Coronary artery (tissue), 2 donors: ENCODE results near the gene CLDN3.

Source experiments
- DNase-seq: peaks from one replicate; pipeline ENCODE4 v3.0.0-alpha.2; 2017; ENCODE audit warnings: low spot score
- H3K27ac ChIP-seq, 2 donors: fragments of 200-600 bp; sonication (generic); one replicate each; pipeline ENCODE4 v1.5.1; 2016 to 2019
- H3K4me3 ChIP-seq: fragments of 200-600 bp; sonication (generic); 2 replicates; pipeline ENCODE4 v1.5.1; 2016; ENCODE audit warnings: mild to moderate bottlenecking, moderate library complexity
- CTCF ChIP-seq: fragments of 200-600 bp; sonication (generic); IDR thresholded peaks from one replicate; pipeline ENCODE4 v1.5.1; 2019; ENCODE audit warnings: antibody characterized with exemption

CLDN3 gene

DNA sequence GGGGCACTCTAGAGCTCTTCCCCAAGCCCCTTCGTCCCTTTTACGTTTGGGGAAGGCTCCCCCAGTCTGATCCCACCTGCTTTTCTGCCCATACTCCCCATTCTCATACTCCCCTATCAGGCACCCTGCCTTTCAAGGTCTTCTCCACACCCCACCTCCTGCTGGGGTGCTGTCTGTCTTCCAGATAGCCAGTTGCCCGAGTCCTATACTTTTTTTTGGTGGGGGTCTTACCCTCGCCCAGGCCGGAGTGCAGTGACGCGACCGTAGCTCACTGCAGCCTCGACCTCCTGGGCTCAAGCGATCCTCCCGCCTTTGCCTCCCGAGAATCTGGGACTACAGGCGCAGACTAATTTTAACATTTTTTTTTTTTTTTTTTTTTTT, 30.7 kb downstream of the CLDN3 start:
- no peak for TF ChIP-seq CTCF
- DNase-seq, result no peak
- H3K4me3 ChIP-seq, result peak overlapping the region; percentile 99
- peak overlapping the region; percentile 72 to 91 for H3K27ac ChIP-seq

GRCh38 chr7:73738612-73739386, 31.3 kb downstream of the CLDN3 start, which contains the start of gene ABHD11:
ABHD11 (minus strand) TSS chr7:73738802; CDS start chr7:73738770, 32 bp downstream.
- DNase-seq, result peak; percentile 98
- Histone ChIP-seq H3K27ac (peak within 1 kb of the TSS; percentile 72 to 91), H3K4me3 (peak within 1 kb of the TSS; percentile 99)
- TF ChIP-seq CTCF, result no peak

DNA sequence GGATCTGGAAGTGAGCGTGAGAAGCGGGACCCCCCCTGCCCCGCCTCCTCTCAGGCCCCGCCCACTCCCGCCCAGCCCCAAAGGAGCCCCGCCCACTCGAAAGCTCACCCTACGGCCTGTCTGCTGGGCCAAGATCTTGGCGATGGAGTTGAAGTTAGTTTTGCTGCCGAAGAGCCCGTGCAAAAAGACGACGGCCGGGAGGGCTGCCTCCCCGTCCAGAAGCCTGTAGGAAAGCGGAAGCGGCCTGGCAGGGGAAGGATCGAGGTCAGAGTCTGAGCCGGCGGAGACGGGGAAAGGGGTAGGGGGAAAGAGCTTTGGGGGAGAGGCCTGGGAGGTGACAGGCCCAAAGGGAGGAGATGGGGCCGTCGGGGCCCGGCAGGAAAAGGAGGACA, 31.9 kb downstream of the CLDN3 start:
- no peak for DNase-seq
- peak overlapping the region; percentile 99 for H3K4me3 ChIP-seq
- peak overlapping the region; percentile 72 to 91 for H3K27ac ChIP-seq
- no peak for TF ChIP-seq CTCF

DNA sequence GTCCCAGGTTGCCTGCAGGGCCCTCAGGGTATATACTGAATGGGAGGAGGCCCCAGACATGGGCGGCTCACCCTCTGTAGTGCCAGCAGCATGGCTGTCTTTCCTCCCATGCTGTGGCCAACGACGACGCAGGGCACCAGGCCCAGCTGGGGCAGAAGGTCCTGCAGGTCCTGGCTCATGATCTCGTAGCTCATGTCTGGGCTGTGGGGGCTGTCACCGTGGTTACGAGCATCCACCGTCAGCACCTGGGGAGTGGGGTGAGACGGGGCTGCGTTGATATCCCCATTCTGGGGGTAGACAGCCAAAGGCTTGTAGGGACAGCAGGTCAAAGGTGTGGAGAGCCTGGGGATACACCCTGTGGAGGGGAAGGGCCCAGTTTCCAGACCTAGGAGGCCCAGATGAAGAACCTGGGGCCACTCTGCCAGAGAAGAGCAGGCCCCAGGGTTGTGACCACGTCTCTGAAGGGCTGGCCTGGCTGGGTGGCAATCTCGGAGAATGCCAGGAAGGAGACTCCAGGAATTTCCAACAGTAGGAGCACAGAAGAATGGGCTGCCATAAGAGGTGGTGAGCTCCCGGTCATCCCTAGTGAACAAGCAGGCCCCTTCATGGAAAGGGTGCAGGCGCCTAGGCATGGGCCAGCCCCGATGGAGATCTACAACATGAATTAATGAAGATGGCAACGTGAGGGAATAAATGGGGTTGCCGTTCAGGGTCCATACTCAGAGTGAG, 32.4 kb downstream of the CLDN3 start:
- no peak for TF ChIP-seq CTCF
- no peak for DNase-seq
- peak overlapping the region in 1 of 2 donors; percentile 91 for H3K27ac ChIP-seq
- peak overlapping the region; percentile 99 for H3K4me3 ChIP-seq

DNA sequence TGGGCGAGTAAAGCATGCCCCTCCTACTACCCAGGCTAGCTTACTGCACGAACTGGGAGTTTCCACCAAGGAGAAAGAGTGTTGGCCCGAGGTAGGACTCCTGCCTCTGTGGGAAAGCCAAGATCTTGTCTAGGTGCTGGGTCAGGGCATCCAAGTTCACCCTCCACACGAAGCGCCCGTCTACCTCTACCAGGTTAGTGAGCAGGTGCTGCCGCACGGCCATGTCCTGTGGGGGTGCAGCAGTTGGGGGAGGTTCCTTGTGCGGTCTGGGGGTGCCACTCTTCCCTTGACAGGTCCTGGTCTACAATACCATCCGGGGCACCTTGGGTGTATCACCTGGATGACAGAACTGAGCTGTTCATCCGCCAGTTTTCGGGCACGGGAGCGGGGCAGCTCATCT, 33.2 kb downstream of the CLDN3 start:
- TF ChIP-seq CTCF, result no peak
- H3K4me3 ChIP-seq, result no peak overlapping the region

GRCh38 chr7:73735528-73735905, 34.6 kb downstream of the CLDN3 start:
- H3K27ac ChIP-seq, result peak overlapping the region in 1 of 2 donors; percentile 81
- no peak for DNase-seq
- H3K4me3 ChIP-seq, result no peak overlapping the region
- no peak for TF ChIP-seq CTCF

More for the DNA sequence above, 33.2 kb downstream of the CLDN3 start:
- no peak for DNase-seq
- no peak overlapping the region for H3K27ac ChIP-seq
